ENCODE measurements around the gene DAPK2.
A peak's percentile ranks its signal among the peaks of the same experiment; 100 is the strongest.
"Not testable (repeated sequence)": the region's sequence is repeated elsewhere in the genome, so short reads cannot be mapped to it uniquely, and the experiment has no call there.

DAPK2 gene

GRCh38 chr15:63970621-63971426 lies 75.5 kb downstream of the DAPK2 start:
- peak; percentile 6 for DNase-seq

GRCh38 chr15:63969652-63970421 lies 76.4 kb downstream of the DAPK2 start:
- DNase-seq = no peak

- no peak for DNase-seq
These were observed 77.6 kb downstream of the DAPK2 start for GRCh38 chr15:63968700-63969099.

GRCh38 chr15:63968122-63968524 lies 78.2 kb downstream of the DAPK2 start:
- no peak for DNase-seq

DNA sequence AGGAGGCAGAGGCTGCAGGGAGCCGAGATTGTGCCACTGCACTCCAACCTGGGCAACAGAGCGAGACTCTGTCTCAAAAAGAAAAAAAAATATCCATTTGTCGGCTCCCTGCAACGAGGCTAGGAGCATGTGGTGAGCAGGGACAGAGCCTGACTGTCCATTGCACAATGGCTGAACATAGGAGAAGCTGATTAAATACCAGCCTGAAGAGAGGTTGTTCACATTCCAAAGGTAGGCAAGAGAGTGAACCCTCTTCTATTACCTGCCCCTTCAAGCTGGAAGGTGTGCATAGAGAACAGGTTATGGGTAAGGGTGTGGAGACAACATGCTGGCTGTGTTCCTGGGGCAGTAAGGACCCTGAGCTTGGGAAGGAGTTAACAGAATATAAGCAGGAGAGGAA lies 78.7 kb downstream of the DAPK2 start:
- no peak for DNase-seq

DNA sequence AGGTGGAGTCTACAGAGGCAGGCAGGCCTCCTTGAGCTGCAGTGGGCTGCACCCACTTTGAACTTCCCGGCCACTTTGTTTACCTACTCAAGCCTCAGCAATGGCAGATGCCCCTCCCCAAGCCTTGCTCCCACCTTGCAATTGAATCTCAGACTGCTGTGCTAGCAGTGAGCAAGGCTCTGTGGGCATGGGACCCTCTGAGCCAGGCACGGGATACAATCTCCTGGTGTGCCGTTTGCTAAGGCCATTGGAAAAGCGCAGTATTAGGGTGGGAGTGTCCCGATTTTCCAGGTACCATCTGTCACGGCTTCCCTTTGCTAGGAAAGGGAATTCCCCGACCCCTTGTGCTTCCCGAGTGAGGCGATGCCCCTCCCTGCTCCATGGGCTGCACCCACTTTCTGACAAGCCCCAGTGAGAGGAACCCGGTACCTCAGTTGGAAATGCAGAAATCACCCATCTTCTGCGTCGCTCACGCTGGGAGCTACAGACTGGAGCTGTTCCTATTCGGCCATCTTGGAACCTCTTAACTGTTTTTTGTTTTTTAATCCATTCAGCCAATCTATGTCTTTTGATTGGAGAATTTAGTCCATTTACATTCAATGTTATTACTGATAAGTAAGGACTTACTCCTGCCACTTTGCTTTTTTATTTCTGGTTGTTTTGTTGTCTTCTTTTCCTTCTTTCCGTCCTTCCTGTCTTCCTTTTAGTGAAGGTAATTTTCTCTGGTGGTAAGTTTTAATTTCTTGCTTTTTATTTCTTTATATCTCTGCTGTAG lies 83.2 kb downstream of the DAPK2 start:
- not testable (repeated sequence) for DNase-seq

DNA sequence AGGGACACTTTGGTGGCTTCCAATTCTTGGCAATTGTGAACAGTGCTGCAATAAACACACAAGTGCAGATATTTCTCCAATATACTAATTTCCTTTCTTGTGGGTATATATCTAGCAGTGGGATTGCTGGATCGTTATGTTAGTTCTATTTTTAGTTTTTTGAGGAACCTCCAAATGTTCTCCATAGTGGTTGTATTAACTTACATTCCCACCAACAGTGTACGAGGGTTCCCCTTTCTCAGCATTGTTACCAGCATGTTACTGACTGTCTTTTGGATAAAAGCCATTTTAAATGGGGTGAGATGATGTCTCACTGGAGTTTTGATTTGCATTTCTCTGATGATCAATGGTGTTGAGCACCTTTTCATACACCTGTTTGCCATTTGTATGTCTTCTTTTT lies 92.8 kb downstream of the DAPK2 start:
- DNase-seq = no peak

DNA sequence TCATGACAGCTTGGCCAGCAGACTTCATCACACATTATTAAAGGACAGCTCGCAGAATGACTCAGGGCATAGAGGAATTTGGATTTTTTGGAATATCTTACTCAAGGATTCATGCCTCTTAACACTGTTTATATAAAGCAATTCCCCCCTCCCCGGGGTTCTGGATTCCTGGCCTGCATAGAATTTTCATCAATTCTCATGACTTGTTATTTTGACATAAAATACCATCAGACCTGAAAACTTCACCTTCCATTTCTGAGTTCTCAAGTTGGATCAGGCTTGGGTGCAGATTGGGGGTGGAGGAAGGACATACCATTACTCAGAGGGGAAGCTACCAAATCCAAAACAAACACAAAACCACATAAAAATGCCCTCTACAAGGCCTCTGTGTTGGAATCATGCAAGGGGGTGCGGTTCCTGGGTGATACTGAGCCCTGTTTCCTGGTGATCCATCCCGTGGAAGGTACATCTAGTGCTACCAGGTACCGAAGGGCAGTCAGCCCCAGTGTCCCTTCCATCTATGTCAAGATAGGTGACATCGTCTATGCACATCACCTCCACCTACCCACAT lies 95.3 kb downstream of the DAPK2 start:
- DNase-seq = no peak

GRCh38 chr15:63948971-63949370 lies 97.3 kb downstream of the DAPK2 start:
- no peak for DNase-seq

DNA sequence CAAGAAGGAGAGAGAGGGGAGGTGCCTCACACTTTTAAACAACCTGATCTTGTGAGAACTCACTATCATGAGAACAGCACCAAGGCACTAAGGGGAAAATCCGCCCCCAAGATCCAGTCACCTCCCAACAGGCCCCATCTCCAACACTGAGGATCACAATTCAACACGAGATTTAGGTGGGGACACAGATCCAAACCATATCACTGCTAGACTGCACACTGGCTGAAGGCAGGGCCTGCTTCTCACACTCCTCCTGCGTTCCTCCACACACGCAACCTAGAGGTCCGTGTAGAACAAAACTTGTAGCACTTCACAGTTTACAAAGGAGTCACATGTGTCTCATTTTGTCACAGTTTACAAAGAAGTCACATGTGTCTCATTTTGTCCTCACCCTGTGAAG lies 97.8 kb downstream of the DAPK2 start:
- no peak for DNase-seq

DNA sequence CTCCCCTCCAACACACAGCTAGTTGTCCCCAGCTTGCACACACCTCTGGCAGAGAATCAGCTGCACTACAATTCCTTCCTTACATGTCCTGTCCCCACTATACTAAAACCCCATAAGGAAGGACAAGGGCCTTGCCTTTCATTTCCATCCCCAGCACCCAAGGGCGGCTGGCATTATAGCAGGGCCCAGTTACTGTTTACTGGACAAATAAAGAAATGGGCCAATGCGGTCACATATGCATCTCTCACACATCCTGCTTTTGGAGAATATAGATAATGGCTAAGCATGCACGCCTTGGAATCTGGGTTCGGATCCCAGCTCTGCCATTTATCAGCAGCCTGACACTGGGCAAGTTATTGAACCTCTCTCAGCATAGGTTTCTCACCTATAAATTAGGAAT lies 99.1 kb downstream of the DAPK2 start:
- no peak for DNase-seq

DNA sequence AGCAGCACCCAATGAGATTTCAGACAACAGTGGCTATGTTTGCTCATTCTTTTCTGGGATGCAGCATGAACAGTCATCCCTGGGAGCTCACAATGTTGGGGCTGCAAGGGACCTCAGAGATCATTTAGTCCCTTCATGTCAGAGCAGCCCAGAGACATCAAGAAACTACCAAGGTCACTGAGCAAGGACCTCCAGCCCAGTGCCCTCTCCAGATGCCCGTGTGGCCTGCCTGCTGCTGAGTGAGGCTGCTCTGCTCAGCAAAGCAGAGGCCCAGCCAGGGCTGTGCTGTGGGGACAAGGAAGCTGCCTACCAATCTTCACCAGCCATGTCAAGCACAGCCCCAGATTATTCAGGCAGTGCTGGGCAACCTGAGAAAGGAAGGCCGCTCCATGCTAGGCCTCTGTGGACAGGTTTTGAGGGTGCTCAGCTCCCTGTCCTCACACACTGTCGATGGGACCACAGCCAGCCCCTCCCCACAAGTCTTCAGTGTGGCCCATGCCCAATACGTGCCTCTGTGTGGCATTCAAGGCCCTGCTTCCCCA lies 99.7 kb downstream of the DAPK2 start:
- no peak for DNase-seq

GRCh38 chr15:63945838-63946298 lies 100.4 kb downstream of the DAPK2 start:
- no peak for DNase-seq

DNA sequence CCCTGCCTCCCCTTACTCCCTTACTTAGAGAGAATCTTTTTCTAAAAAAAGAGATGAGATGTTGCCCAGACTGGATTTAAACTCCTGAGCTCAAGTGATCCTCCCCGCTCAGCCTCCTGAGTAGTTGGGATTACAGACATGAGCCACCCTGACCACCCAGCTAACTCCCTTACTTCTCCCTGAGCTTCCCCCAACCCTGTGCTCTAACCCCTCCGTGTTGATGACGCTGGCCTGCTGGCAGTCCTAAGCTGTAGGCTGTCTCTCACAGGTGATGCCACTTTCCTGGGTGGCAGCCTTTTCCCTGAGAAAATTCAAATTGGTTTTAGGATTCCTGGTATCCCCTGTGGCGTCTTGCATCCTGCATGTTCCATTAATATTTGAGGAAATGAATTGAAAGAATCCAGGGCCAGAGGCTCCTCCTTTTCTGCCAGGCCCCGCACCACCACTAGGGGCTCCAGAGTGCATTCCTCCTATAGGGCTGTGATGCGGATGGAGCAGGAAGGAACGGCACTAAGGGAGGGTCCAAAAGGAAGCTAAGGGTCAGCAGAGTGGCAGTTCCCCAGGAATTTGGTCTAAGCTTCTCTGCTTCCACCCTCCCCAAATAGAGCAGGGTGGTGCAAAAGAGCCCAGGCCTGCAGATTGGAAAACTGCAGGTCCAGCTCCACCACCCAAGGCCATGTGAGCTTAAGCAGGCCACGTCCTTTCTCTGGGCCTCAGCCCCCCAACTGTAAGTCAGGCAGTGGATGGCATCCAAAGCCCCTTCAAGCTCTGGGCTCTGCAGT lies 101.1 kb downstream of the DAPK2 start:
- peak; percentile 68 for DNase-seq

GRCh38 chr15:63944681-63944955 lies 101.7 kb downstream of the DAPK2 start:
- no peak for DNase-seq

- DNase-seq = no peak
These were observed 102.2 kb downstream of the DAPK2 start for GRCh38 chr15:63943829-63944680.

DNA sequence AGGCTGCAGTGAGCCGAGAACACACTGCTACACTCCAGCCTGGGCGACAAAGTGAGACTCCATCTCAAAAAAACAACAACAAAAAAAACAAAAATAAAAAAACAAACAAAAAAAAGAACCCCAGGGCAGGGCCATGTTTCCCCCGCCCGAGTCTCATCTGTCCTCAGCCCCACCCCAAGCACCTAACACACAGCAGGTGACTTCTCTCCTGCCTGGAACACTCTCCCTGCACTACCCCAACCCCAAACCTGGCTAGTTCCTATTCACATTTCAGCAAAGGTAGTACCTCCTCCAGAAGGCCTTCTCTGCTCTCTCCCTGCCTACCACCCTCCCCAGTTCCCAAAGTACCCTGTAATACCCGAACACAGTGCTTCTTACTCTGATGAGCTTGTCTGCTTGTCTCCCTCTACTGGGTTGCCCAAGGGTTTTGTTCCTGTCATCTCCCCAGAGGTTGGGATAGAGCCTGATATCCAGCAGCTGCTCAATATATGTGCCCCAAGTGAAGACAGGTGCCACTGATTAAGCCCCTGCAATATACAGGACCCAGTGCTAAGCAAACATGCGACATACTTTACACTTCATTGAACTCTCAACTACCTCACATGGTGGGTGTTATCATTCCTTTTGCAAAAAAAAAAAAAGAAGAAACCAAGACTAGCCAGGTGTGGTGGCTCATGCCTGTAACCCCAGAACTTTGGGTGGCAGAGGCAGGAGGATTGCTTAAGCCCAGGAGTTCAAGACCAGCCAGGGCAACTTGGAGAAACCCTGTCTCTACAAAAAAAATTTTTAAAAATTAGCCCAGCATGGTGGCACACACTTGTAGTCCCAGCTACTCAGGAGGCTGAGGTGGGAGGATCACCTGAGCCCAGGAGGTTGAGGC lies 103.6 kb downstream of the DAPK2 start:
- no peak for DNase-seq

DNA sequence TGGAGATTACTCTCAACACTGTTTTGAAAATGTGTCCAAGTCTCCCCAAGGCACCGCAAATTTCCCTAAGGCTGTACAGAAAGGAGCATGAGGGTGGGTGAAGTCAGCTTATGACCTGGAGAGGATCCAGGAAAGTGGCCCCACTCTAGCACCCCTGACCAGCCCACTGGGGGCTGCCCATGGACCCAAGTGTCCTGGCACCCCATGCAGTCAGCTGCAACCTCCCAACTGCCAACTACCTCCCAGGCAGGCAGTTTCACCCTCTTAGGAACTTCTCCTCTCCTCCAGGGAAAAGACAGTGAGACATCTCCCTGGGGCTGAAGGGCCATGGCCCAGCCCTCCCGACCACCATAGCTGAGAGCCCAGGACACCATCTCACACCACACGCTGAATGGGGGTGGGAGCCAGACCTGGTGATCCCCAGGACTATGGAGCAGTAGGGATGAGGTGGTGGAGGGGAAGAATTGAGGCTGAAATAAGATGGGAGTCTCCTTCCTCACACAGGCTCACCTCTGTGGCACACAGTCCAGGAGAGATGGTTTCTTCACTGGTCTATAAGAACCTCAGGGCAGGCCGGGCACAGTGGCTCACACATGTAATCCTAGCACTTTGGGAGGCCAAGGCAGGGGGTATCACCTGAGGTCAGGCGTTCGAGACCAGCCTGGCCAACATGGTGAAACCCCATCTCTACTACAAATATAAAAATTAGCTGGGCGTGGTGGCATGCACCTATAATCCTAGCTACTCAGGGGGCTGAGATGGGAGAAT lies 104.4 kb downstream of the DAPK2 start:
- no peak for DNase-seq

DNA sequence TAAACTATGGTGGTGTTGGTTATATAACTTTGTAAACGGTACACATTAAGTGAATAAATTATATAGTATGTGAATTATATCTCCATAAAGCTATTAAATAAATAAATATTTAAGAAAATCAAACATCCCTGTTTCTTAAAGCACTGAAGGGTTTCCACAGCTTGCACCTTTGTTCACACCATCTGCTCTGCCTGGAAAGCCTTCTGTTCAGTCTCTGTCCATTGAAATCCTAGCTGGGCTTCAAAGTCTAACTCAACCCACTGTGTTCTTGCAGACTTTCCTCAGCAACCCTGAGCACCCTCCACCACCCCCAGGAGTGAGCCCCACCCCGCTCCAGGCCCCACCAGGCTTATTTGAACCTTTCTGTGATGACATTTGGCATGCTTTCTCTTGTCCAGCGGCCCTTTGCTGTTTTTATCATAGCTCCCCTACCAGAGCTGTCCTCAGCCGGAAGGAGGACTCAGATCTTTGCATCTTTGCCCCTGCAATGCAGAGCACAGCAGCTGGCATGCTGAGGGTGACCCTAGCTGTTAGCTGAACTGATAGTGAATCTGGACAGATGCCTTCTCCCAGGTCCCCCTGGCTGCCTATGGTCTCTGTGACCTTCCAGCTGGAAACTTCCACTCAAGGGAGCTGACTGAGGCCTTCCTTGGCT lies 105.2 kb downstream of the DAPK2 start:
- DNase-seq = no peak
